Colonic mucosa (tissue), 4 donors: ENCODE results near the gene RPL31. TPM values are rescaled to one million over a fixed set of nuclear protein-coding genes. Genes with fewer than 3 reads are reported as not detected.

Experiments used
- DNase-seq: peaks from one replicate; pipeline ENCODE4 v3.0.0-alpha.2; 2020
- H3K27ac ChIP-seq: fragments of 200-600 bp; one replicate; pipeline ENCODE4 v1.8.0; 2021
- H3K27me3 ChIP-seq: fragments of 200-600 bp; one replicate; pipeline ENCODE4 v1.8.0; 2021
- H3K36me3 ChIP-seq: fragments of 200-600 bp; one replicate; pipeline ENCODE4 v1.8.0; 2021
- H3K4me1 ChIP-seq: fragments of 200-600 bp; one replicate; pipeline ENCODE4 v1.8.0; 2021; ENCODE audit warnings: mild to moderate bottlenecking
- H3K4me3 ChIP-seq: fragments of 200-600 bp; one replicate; pipeline ENCODE4 v1.8.0; 2021
- H3K9ac ChIP-seq, 2 donors: one replicate each; pipeline ENCODE4 v1.7.0; 2013; ENCODE audit warnings: control low read depth in 2 of 2, low read depth in 2 of 2, low read length in 2 of 2
- H3K9me3 ChIP-seq: fragments of 200-600 bp; one replicate; pipeline ENCODE4 v1.8.0; 2021
- CTCF ChIP-seq: fragments of 200-600 bp; IDR thresholded peaks from one replicate; pipeline ENCODE4 v1.8.0; 2022; ENCODE audit warnings: antibody characterized with exemption, mild to moderate bottlenecking
- intact Hi-C: fragments of 100-400 bp; cut with DNase I; formaldehyde crosslinking; loops from one replicate; pipeline ENCODE4 v1.14.1; 2022
- total RNA-seq, 2 donors: library from RNA; stranded (reverse); fragmentation: NEBNext Ultra II Directional in 1 of 2; extraction: Animal tissue kit (Norgen Biotek cat#: 25700) in 1 of 2; gene quantifications; one replicate each; pipeline ENCODE4 v1.2.1, GENCODE V29; 2021
- donor health status: healthy.
- donor health status: DM: no; HTN: no; CAD: no.
- donor health status: DM: no; HTN: no; CAD: no.

Gene RPL31
- total RNA-seq, 2 donors from 2014 or later, result 1,042 to 1,184 TPM

GRCh38 chr2:101053117-101053516, 51.0 kb downstream of the RPL31 start:
- H3K4me3 ChIP-seq, result no peak overlapping the region
- H3K9ac ChIP-seq, result no peak overlapping the region
- H3K36me3 ChIP-seq, result no peaks in the 10 kb centered on the region
- intact Hi-C loops, result no loop called here
- no peak for DNase-seq
- H3K27ac ChIP-seq, result no peak overlapping the region
- no peak for TF ChIP-seq CTCF
- no peaks in the 10 kb centered on the region for H3K9me3 ChIP-seq
- no peaks in the 10 kb centered on the region for H3K27me3 ChIP-seq
- no peaks in the 10 kb centered on the region for H3K4me1 ChIP-seq

Other genes starting within 250 kb of the RPL31 start
- 10 to 100 TPM; 33.9 to 38.3 TPM for gene NPAS2, start 182.2 kb upstream of the RPL31 start, total RNA-seq
- gene TBC1D8, start 149.1 kb downstream of the RPL31 start, total RNA-seq, result 10 to 100 TPM; 10.3 to 11.8 TPM